AG10803 (cell line): ENCODE data around the gene COPS9.

Source experiments
- DNase-seq: peaks from one replicate; pipeline ENCODE4 v3.0.0; 2010; ENCODE audit warnings: low read depth
- H3K4me3 ChIP-seq: 2 replicates; pipeline ENCODE4 v1.5.1; 2011; ENCODE audit warnings: mild to moderate bottlenecking, low read length, control low read depth
- TF ChIP-seq, protein P1 (sequence below): conservative IDR thresholded peaks from 2 replicates; pipeline ENCODE4 v1.5.1; 2011; ENCODE audit warnings: mild to moderate bottlenecking, low read length, control low read depth, inconsistent platforms

Gene COPS9

DNA sequence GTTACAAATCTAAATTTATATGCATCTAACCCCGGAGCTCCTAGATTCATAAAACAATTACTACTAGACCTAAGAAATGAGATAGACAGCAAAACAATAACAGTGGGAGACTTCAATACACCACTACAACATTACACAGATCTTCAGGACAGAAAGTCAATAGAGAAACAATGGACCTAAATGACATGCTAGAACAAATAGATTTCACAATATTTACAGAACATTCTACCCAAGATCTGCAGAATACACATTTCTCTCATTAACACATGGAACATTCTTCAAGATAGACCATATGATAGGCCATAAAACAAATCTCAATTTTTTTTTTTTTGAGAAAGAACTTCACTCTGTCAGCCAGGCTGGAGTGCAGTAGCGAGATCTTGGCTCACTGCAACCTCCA, 37.8 kb downstream of the COPS9 start:
- TF ChIP-seq, protein P1, sequence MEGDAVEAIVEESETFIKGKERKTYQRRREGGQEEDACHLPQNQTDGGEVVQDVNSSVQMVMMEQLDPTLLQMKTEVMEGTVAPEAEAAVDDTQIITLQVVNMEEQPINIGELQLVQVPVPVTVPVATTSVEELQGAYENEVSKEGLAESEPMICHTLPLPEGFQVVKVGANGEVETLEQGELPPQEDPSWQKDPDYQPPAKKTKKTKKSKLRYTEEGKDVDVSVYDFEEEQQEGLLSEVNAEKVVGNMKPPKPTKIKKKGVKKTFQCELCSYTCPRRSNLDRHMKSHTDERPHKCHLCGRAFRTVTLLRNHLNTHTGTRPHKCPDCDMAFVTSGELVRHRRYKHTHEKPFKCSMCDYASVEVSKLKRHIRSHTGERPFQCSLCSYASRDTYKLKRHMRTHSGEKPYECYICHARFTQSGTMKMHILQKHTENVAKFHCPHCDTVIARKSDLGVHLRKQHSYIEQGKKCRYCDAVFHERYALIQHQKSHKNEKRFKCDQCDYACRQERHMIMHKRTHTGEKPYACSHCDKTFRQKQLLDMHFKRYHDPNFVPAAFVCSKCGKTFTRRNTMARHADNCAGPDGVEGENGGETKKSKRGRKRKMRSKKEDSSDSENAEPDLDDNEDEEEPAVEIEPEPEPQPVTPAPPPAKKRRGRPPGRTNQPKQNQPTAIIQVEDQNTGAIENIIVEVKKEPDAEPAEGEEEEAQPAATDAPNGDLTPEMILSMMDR: no peak
- H3K4me3 ChIP-seq: no peak overlapping the region
- no peak for DNase-seq

DNA sequence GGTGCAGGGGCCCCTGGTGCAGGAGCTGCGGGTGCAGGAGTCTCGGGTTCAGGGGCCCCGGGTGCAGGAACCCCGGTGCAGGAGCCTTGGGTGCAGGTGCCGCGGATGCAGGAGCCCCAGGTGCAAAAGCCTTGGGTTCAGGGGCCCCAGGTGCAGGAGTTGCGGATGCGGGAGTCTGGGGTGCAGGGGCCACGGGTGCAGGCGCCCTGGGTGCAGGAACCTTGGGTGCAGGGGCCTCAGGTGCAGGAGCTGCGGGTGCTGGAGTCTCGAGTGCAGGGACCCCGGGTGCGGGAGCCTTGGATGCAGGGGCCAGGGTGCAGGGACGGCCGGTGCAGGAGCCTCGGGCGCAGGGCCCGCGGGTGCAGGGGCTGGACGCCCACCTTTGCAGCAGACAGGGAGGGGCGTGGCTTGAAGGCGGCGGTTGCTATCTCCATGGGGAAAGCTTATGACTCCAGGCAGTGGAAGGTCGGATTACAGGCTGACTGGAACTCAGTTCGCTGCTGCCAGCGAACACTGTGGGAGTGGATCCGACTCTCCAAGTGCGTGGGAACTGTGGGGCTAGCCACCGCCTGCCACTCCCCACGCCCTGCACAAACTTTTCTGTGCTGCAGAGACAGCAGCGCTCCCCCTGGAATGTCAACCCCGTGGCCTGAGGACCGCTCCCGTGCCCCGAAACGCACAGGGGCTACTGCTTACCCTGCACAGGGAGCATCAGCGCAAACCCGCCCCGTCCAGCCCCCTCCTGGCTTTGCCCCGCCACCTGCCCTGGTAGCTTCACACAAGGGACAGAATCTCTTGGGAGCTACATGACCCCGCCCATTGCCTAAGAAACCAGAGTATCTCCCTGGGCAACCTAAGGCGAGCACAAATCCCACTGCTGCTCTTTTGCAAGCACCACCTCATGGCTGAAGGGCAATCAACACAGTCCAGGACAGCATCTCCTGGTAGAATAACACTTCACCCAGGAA, 40.3 kb downstream of the COPS9 start:
- TF ChIP-seq, protein P1: no peak
- H3K4me3 ChIP-seq: no peak overlapping the region
- DNase-seq: no peak

DNA sequence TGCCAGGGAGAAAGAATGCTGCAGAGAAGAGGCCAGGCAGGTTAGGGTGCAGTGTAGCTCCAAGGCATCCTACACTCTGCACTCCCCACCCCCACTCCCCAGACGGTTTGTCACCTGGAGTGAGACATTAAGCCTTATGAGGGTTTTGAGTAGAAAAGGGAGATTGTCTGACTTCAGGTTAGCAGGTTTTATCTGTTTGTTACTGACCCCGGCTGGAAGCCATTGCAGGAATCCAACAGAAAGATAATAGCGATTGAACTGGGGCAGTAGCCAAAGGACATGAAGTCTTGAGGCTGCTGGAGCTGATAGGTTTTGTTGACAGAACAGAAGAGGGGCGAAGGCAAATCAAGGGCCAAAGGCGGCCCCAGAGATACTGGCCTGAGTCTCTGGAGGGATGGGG, 46.8 kb downstream of the COPS9 start:
- H3K4me3 ChIP-seq: no peak overlapping the region
- no peak for DNase-seq
- TF ChIP-seq, protein P1: no peak

DNA sequence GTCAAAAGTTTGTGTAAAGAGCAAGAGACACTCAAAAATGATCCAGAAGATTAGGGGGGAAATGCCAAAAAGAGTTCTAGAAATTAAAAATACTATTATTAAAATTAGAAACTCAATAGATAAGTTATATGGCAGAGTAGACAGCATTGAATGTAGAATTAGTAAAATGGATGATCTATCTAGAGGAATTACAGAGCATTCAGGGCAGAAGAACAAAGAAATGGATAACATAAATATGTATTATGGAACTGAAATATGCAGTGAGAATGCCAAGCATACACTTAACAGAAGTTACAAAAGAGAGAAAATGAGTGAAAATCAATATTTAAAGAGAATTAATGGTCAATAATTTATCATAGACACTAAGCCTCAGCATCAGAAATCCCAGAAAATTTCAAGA, 49.5 kb downstream of the COPS9 start:
- TF ChIP-seq, protein P1: no peak
- H3K4me3 ChIP-seq: no peak overlapping the region
- DNase-seq: no peak
